ENCODE results near the gene CALCOCO2. TPM values are rescaled to one million over a fixed set of nuclear protein-coding genes. Genes with fewer than 3 reads are reported as not detected.
A peak's percentile ranks its signal among the peaks of the same experiment; 100 is the strongest.

The CALCOCO2 gene
- total and polyA plus RNA-seq, 2 of the 13 experiments (the other 11 are each of a cell fraction or from before 2014, with no cell fraction given): 72.9 to 111 TPM

- TF ChIP-seq ZNF646 (CRISPR knock-in tag; IDR thresholded peaks at IDR 0.05) (peak; percentile 88), ZFP1 (CRISPR knock-in tag; IDR thresholded peaks at IDR 0.05) (peak; percentile 98), STAG1 (CRISPR knock-in tag; IDR thresholded peaks at IDR 0.05) (peak; percentile 31), ZNF496 (CRISPR knock-in tag; IDR thresholded peaks at IDR 0.05; ENCODE audit: insufficient replicate concordance) (no peak), ZNF816 (CRISPR knock-in tag; IDR thresholded peaks at IDR 0.05; ENCODE audit: borderline replicate concordance) (peak; percentile 96; the same call in 1 of the 2 replicates), ZSCAN12 (CRISPR knock-in tag; IDR thresholded peaks at IDR 0.05) (no peak), ZNF224 (CRISPR knock-in tag; IDR thresholded peaks at IDR 0.05) (peak; percentile 42; the same call in 1 of the 2 replicates), ZNF331 (CRISPR knock-in tag; IDR thresholded peaks at IDR 0.05) (peak; percentile 97), ZNF431 (CRISPR knock-in tag; IDR thresholded peaks at IDR 0.05; ENCODE audit: borderline replicate concordance, low read depth) (peak; percentile 95; the same call in 1 of the 2 replicates), SMAD9 (CRISPR knock-in tag; IDR thresholded peaks at IDR 0.05) (no peak), ZNF574 (CRISPR knock-in tag; IDR thresholded peaks at IDR 0.05) (peak; percentile 90), XBP1 (CRISPR knock-in tag; IDR thresholded peaks at IDR 0.05) (no peak), FOXA1 (IDR thresholded peaks at IDR 0.05) (peak; percentile 92), FOXA1 (CRISPR knock-in tag; IDR thresholded peaks at IDR 0.05) (peak; percentile 100), JUN (CRISPR knock-in tag; IDR thresholded peaks at IDR 0.05) (0 out of 2 replicates have a peak, but pooled peaks have one; percentile 62), ZBTB20 (CRISPR knock-in tag; IDR thresholded peaks at IDR 0.05; ENCODE audit: borderline replicate concordance, low read depth) (peak; percentile 93)
- TF ChIP-seq, protein P1, sequence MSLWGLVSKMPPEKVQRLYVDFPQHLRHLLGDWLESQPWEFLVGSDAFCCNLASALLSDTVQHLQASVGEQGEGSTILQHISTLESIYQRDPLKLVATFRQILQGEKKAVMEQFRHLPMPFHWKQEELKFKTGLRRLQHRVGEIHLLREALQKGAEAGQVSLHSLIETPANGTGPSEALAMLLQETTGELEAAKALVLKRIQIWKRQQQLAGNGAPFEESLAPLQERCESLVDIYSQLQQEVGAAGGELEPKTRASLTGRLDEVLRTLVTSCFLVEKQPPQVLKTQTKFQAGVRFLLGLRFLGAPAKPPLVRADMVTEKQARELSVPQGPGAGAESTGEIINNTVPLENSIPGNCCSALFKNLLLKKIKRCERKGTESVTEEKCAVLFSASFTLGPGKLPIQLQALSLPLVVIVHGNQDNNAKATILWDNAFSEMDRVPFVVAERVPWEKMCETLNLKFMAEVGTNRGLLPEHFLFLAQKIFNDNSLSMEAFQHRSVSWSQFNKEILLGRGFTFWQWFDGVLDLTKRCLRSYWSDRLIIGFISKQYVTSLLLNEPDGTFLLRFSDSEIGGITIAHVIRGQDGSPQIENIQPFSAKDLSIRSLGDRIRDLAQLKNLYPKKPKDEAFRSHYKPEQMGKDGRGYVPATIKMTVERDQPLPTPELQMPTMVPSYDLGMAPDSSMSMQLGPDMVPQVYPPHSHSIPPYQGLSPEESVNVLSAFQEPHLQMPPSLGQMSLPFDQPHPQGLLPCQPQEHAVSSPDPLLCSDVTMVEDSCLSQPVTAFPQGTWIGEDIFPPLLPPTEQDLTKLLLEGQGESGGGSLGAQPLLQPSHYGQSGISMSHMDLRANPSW (CRISPR knock-in tag; IDR thresholded peaks at IDR 0.05; ENCODE audit: borderline replicate concordance): peak; percentile 97
These were observed 40.9 kb downstream of the CALCOCO2 start (continued) for GRCh38 chr17:48871551-48872351.
